ENCODE results near the gene VEZF1. TPM values are rescaled to one million over a fixed set of nuclear protein-coding genes. Genes with fewer than 3 reads are reported as not detected.
"Not testable (repeated sequence)": the region's sequence is repeated elsewhere in the genome, so short reads cannot be mapped to it uniquely, and the experiment has no call there.

Gene VEZF1
- total RNA-seq, 4 donors from 2014 or later = 45.1 to 50.6 (median 47.6) TPM

- TF ChIP-seq, protein P1, sequence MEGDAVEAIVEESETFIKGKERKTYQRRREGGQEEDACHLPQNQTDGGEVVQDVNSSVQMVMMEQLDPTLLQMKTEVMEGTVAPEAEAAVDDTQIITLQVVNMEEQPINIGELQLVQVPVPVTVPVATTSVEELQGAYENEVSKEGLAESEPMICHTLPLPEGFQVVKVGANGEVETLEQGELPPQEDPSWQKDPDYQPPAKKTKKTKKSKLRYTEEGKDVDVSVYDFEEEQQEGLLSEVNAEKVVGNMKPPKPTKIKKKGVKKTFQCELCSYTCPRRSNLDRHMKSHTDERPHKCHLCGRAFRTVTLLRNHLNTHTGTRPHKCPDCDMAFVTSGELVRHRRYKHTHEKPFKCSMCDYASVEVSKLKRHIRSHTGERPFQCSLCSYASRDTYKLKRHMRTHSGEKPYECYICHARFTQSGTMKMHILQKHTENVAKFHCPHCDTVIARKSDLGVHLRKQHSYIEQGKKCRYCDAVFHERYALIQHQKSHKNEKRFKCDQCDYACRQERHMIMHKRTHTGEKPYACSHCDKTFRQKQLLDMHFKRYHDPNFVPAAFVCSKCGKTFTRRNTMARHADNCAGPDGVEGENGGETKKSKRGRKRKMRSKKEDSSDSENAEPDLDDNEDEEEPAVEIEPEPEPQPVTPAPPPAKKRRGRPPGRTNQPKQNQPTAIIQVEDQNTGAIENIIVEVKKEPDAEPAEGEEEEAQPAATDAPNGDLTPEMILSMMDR (IDR thresholded peaks at IDR 0.05) = no peak
- DNase-seq (ENCODE audit: low spot score) (no peak), ATAC-seq (ENCODE audit: low FRiP score) (no peak)
Measured at GRCh38 chr17:57983446-57983845, 4.6 kb downstream of the VEZF1 start.

- TF ChIP-seq, protein P1 (IDR thresholded peaks at IDR 0.05) = no peak
- DNase-seq (ENCODE audit: low spot score) = no peak
- no peak for ATAC-seq (ENCODE audit: low FRiP score)
Measured at GRCh38 chr17:57982452-57983170, 5.4 kb downstream of the VEZF1 start.

DNA sequence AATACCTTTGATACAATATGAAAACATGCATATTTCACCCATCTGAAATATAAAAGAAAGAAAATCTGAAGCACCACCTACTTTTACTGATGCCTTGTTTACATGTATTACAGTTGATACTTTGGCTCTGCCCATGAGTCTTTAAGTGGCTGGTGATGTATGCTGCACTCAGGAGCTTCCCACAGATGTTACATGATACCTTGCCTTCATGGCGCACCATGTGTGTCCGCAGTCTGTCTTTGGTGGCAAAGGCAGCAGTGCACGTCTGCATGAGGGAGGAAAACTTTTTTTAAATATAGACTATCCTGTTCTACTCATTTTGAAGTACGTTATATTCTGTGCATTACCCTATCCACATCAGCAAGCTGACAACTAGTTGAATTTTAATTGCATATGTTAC is 7.5 kb downstream of the VEZF1 start:
- ATAC-seq (ENCODE audit: low FRiP score) = no peak
- TF ChIP-seq, protein P1 (IDR thresholded peaks at IDR 0.05) = no peak
- no peak for DNase-seq (ENCODE audit: low spot score)

DNA sequence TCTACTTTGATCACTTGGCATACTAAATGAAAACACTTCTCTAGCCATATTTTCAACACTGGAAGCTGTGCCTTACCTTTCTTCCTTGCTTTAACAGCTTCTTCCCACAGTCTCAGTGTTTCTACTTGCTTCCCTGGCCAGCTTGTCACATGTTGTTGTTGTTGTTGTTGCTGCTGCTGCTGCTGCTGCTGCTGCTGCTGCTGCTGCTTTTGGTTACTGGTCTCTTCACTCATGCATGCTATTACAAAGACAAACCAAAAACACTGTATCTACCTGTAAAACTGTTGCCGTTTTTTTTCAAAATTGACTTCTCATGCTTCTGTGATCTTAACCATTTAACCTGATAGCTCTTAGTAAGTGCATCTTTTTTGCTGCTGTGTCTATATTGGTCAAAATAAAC is 9.0 kb downstream of the VEZF1 start:
- ATAC-seq (ENCODE audit: low FRiP score) = no peak
- TF ChIP-seq, protein P1 (IDR thresholded peaks at IDR 0.05) = no peak
- no peak for DNase-seq (ENCODE audit: low spot score)

DNA sequence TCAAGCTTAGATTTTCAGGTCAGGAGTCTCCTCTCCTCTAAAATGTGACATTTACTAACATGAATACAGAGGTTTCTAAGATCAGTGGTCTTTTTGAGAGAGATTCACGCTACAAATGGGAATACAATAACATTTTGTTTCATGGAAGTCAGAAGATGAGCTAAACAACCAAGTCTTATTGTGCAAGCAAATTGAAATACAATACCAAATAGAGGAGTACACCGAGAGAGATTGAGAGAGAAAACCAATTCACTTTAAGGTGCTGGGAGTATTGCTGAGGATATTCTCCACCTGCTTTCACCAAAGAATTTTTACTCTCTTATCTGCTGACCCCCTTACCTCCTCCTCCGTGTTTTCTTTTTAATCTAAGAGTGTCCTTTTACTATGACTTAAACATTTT is 11.5 kb downstream of the VEZF1 start:
- TF ChIP-seq, protein P1 (IDR thresholded peaks at IDR 0.05) = no peak
- no peak for DNase-seq (ENCODE audit: low spot score)
- no peak for ATAC-seq (ENCODE audit: low FRiP score)

DNA sequence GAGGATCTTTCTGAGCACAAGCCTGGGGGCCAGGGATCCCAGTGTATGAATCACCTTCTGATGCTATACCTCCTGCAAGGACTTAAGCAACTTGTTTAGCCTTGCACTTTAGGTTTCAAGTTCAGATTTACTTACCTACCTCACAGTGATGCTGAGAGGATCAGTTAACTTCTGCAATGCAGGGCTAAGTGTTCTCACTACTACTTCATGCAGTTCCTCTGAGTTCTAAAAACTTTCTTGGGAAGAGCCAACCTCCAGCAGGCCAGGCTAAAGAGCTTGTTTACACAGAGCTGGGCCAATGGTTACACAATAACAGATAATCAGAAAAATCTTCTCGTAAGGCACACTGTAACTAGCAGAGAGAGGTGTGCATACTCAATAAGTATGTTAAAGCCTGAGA is 13.0 kb downstream of the VEZF1 start:
- DNase-seq (ENCODE audit: low spot score) (no peak), ATAC-seq (ENCODE audit: low FRiP score) (peak; percentile 77)
- TF ChIP-seq, protein P1 (IDR thresholded peaks at IDR 0.05) = no peak

DNA sequence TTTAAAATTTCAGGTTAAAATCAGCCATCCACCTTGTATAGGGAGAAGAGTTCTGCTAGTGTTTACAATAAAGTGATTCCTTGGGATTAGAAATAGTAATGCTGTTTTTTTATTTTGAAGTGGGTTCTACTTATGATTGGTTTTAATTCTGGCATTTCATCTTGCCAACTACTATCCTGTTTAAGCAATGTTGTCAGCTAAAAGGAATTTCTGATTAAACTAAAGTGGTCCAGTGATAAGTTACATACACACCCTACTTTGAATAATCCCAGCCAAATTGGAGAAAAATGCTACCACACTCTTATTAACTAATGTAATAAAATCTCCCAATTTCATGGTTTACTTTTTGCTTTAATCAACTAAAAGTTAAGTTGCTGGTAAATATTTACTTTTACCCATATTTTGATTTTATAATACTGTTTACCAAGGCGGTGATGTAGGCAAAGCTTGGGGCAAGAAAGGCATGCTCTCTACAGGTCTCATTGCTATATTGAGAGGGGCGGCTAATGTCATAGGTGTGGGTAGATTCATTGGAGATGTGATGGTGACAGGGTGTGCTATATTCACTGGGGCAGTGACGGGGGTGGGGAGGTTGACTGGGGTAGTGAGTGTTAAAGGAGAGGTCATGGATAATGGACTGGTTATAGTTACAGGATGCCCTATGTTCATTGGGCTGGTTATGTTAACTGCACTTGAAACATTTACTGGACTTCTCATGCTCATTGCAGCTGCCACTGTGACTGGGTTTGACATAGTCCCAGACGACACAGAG is 13.8 kb downstream of the VEZF1 start:
- not testable (repeated sequence) for ATAC-seq (ENCODE audit: low FRiP score); DNase-seq (ENCODE audit: low spot score)
